ENCODE measurements around the gene PRAMEF1. TPM values are rescaled to one million over a fixed set of nuclear protein-coding genes. Genes with fewer than 3 reads are reported as not detected.

Gene PRAMEF1
- total and polyA plus RNA-seq, 2 of the 13 experiments (the other 11 are each of a cell fraction or from before 2014, with no cell fraction given): not detected

DNA sequence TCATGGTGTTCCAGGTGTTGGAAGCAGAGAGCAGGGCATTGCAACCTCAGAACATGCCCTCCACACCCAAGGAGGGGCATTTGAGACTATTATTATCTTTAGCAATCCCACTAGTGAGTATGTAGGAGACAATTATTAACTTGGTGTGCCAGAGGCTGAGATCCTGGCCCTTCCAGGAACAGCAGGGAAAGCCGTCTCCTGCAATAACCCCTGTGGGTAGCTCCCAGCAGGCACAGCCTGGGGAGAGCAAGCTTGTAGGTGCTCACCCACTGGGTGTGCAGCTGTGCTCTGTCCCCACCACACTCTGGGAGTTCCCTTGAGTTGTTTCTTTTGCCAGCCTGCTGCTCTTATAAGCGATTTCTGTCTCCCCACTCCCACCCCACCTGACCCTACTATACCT is 34.9 kb upstream of the PRAMEF1 start (continued):
- TF ChIP-seq FOSL1 (CRISPR knock-in tag; IDR thresholded peaks at IDR 0.05; ENCODE audit: borderline replicate concordance) (no peak), PITX1 (CRISPR knock-in tag; IDR thresholded peaks at IDR 0.05) (no peak), ZZZ3 (CRISPR knock-in tag; IDR thresholded peaks at IDR 0.05; ENCODE audit: borderline replicate concordance) (no peak), ZNF616 (CRISPR knock-in tag; IDR thresholded peaks at IDR 0.05; ENCODE audit: low read depth) (no peak), ZFP36L2 (CRISPR knock-in tag; IDR thresholded peaks at IDR 0.05) (no peak), ZNF232 (CRISPR knock-in tag; IDR thresholded peaks at IDR 0.05; ENCODE audit: borderline replicate concordance) (no peak), GPN1 (CRISPR knock-in tag; IDR thresholded peaks at IDR 0.05; ENCODE audit: borderline replicate concordance) (no peak)
- TF ChIP-seq, protein P1, sequence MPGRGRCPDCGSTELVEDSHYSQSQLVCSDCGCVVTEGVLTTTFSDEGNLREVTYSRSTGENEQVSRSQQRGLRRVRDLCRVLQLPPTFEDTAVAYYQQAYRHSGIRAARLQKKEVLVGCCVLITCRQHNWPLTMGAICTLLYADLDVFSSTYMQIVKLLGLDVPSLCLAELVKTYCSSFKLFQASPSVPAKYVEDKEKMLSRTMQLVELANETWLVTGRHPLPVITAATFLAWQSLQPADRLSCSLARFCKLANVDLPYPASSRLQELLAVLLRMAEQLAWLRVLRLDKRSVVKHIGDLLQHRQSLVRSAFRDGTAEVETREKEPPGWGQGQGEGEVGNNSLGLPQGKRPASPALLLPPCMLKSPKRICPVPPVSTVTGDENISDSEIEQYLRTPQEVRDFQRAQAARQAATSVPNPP (CRISPR knock-in tag; IDR thresholded peaks at IDR 0.05): no peak
- TF ChIP-seq, protein P2, sequence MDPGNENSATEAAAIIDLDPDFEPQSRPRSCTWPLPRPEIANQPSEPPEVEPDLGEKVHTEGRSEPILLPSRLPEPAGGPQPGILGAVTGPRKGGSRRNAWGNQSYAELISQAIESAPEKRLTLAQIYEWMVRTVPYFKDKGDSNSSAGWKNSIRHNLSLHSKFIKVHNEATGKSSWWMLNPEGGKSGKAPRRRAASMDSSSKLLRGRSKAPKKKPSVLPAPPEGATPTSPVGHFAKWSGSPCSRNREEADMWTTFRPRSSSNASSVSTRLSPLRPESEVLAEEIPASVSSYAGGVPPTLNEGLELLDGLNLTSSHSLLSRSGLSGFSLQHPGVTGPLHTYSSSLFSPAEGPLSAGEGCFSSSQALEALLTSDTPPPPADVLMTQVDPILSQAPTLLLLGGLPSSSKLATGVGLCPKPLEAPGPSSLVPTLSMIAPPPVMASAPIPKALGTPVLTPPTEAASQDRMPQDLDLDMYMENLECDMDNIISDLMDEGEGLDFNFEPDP (CRISPR knock-in tag; conservative IDR thresholded peaks at IDR 0.05): no peak
- TF ChIP-seq, protein P3, sequence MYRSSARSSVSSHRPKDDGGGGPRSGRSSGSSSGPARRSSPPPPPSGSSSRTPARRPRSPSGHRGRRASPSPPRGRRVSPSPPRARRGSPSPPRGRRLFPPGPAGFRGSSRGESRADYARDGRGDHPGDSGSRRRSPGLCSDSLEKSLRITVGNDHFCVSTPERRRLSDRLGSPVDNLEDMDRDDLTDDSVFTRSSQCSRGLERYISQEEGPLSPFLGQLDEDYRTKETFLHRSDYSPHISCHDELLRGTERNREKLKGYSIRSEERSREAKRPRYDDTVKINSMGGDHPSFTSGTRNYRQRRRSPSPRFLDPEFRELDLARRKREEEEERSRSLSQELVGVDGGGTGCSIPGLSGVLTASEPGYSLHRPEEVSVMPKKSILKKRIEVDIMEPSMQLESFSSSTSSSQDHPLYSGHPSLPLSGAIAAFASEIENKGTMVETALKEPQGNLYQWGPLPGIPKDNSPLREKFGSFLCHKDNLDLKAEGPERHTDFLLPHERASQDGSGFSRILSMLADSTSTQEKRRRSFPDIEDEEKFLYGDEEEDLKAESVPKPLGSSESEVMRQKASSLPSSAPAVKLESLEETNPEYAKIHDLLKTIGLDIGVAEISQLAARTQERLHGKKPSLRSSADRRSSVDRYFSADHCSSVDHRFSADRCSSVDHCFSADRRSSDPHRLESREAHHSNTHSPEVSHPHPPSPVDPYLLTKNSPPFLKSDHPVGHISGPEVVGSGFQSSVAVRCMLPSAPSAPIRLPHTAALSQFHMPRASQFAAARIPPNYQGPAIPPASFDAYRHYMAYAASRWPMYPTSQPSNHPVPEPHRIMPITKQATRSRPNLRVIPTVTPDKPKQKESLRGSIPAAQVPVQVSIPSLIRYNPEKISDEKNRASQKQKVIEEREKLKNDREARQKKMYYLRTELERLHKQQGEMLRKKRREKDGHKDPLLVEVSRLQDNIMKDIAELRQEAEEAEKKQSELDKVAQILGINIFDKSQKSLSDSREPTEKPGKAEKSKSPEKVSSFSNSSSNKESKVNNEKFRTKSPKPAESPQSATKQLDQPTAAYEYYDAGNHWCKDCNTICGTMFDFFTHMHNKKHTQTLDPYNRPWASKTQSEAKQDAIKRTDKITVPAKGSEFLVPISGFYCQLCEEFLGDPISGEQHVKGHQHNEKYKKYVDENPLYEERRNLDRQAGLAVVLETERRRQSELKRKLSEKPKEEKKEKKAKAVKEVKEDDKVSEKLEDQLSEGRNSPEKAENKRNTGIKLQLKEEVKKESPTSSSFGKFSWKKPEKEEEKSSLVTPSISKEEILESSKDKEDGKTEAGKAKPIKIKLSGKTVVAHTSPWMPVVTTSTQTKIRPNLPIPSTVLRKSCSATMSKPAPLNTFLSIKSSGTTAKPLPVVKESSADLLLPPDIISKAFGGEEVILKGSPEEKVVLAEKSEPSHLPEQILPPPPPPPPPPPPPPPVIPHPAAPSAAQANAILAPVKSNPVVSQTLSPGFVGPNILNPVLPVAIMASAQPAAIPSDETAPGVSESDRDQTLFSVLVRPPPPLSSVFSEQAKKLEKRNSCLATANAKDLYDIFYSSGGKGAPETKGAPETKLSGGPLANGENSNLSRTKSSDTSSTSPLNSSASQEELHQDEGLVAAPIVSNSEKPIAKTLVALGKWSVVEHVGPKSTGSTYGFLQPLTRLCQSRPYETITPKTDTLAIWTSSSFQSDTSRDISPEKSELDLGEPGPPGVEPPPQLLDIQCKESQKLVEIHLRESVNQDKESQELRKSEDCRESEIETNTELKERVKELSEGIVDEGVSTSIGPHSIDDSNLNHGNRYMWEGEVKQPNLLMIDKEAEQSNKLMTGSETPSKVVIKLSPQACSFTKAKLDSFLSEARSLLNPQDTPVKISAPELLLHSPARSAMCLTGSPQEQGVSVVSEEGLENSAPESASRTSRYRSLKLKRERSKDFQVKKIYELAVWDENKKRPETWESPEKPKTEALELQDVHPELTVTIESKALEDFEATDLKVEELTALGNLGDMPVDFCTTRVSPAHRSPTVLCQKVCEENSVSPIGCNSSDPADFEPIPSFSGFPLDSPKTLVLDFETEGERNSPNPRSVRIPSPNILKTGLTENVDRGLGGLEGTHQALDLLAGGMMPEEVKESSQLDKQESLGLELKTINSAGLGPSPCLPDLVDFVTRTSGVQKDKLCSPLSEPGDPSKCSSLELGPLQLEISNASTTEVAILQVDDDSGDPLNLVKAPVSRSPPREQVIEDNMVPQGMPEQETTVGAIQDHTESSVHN (CRISPR knock-in tag; IDR thresholded peaks at IDR 0.05): no peak
- TF ChIP-seq, protein P4, sequence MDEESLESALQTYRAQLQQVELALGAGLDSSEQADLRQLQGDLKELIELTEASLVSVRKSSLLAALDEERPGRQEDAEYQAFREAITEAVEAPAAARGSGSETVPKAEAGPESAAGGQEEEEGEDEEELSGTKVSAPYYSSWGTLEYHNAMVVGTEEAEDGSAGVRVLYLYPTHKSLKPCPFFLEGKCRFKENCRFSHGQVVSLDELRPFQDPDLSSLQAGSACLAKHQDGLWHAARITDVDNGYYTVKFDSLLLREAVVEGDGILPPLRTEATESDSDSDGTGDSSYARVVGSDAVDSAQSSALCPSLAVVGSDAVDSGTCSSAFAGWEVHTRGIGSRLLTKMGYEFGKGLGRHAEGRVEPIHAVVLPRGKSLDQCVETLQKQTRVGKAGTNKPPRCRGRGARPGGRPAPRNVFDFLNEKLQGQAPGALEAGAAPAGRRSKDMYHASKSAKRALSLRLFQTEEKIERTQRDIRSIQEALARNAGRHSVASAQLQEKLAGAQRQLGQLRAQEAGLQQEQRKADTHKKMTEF (CRISPR knock-in tag; IDR thresholded peaks at IDR 0.05): no peak

Data from HepG2 (cell line).